Progenitor cell of endocrine pancreas (in vitro differentiated cells): ENCODE data around the gene HAPLN3. TPM values are rescaled to one million over a fixed set of nuclear protein-coding genes. Genes with fewer than 3 reads are reported as not detected.

Experiments used
- DNase-seq: peaks from one replicate; pipeline ENCODE4 v3.0.0; 2021; ENCODE audit warnings: low spot score; ENCODE audit not compliant: unreplicated experiment
- H3K27ac Mint-ChIP-seq: 2 replicates; pipeline ENCODE4 v1.8.0; 2021; ENCODE audit warnings: mild to moderate bottlenecking, moderate library complexity, mixed read lengths
- H3K27me3 Mint-ChIP-seq: 2 replicates; pipeline ENCODE4 v1.8.0; 2021; ENCODE audit warnings: mixed read lengths
- H3K36me3 Mint-ChIP-seq: 2 replicates; pipeline ENCODE4 v1.8.0; 2022; ENCODE audit warnings: mixed read lengths; ENCODE audit not compliant: insufficient read depth
- H3K4me1 Mint-ChIP-seq: 2 replicates; pipeline ENCODE4 v1.8.0; 2021; ENCODE audit warnings: low read depth, mixed read lengths
- H3K4me3 Mint-ChIP-seq: 2 replicates; pipeline ENCODE4 v1.8.0; 2021; ENCODE audit warnings: low read depth, mild to moderate bottlenecking, moderate library complexity, mixed read lengths
- H3K9me3 Mint-ChIP-seq: 2 replicates; pipeline ENCODE4 v1.8.0; 2021; ENCODE audit warnings: low read depth, mixed read lengths
- total RNA-seq: library from RNA; stranded (reverse); gene quantifications from 2 replicates; pipeline ENCODE4 v1.2.1, GENCODE V29; 2021
- TF ChIP-seq, protein P1 (sequence below): fragments of 200-600 bp; sonication (generic); IDR thresholded peaks from one replicate; pipeline ENCODE4 v1.5.0; 2021; ENCODE audit warnings: antibody characterized with exemption, mild to moderate bottlenecking; ENCODE audit not compliant: unreplicated experiment

The HAPLN3 gene
- total RNA-seq, 1 donor from 2014 or later = 8.4 TPM

GRCh38 chr15:88880944-88881740, 14.2 kb downstream of the HAPLN3 start:
- Mint-ChIP-seq H3K36me3 (no peaks in the 10 kb centered on the region), H3K4me1 (peaks cover 3% of the 10 kb centered on the region), H3K27ac (no peak overlapping the region), H3K9me3 (no peaks in the 10 kb centered on the region), H3K4me3 (no peak overlapping the region), H3K27me3 (no peaks in the 10 kb centered on the region)
- TF ChIP-seq, protein P1, sequence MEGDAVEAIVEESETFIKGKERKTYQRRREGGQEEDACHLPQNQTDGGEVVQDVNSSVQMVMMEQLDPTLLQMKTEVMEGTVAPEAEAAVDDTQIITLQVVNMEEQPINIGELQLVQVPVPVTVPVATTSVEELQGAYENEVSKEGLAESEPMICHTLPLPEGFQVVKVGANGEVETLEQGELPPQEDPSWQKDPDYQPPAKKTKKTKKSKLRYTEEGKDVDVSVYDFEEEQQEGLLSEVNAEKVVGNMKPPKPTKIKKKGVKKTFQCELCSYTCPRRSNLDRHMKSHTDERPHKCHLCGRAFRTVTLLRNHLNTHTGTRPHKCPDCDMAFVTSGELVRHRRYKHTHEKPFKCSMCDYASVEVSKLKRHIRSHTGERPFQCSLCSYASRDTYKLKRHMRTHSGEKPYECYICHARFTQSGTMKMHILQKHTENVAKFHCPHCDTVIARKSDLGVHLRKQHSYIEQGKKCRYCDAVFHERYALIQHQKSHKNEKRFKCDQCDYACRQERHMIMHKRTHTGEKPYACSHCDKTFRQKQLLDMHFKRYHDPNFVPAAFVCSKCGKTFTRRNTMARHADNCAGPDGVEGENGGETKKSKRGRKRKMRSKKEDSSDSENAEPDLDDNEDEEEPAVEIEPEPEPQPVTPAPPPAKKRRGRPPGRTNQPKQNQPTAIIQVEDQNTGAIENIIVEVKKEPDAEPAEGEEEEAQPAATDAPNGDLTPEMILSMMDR = no peak
- no peak for DNase-seq

DNA sequence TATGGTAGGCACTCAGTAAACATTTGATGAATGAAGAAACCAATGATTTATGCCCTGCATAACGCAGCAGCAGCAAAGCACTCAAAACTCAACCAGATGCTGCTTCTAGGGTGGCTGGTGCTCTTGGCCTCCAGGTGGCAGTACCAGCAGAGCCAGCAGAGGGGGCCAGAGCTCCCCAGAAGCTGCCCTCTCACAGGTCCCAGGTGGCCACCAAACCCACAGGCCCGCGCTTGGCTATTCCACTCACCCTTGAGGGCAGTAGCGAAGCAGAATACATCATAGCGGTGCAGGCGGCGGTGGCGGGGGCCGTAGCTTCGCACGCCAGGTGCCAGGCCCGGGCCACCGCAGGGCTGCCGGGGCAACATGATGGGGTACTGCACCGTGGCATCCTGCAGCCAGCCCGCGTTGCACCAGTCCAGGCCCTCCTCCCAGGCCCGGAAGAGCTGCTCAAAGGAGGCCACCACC, 16.6 kb downstream of the HAPLN3 start:
- TF ChIP-seq, protein P1 = peak; percentile 76

GRCh38 chr15:88877906-88878305, 17.4 kb downstream of the HAPLN3 start:
- no peaks in the 10 kb centered on the region for H3K9me3 Mint-ChIP-seq

More for the DNA sequence above, 16.6 kb downstream of the HAPLN3 start:
- H3K4me3 Mint-ChIP-seq = no peak overlapping the region
- no peaks in the 10 kb centered on the region for H3K4me1 Mint-ChIP-seq
- H3K27ac Mint-ChIP-seq = no peak overlapping the region
- H3K27me3 Mint-ChIP-seq = no peaks in the 10 kb centered on the region
- H3K36me3 Mint-ChIP-seq = no peaks in the 10 kb centered on the region
- peak; percentile 47 for DNase-seq
- no peaks in the 10 kb centered on the region for H3K9me3 Mint-ChIP-seq

DNA sequence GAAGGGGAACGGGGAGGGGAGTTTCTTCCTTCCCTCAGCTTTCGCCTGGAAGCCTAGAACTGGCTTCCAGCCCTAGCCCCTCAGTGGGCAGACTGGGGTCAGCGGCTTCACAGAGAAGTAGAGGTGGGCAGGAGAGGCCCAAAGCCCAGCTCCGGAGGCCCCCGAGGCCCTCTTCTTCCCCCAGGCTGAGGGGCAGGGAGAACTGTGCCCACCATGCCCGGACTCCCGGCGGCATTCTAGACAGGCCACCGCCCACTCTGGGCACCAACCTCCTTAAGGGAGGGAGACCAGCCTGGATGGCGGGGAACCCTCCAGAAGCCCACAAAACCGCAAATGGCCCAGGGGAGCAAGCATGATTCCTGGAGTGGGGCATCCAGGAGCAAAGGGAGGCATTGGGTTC, 17.9 kb downstream of the HAPLN3 start:
- Mint-ChIP-seq H3K36me3 (no peaks in the 10 kb centered on the region), H3K27me3 (peaks cover 4% of the 10 kb centered on the region), H3K4me3 (no peak overlapping the region), H3K27ac (no peak overlapping the region), H3K4me1 (no peaks in the 10 kb centered on the region), H3K9me3 (no peaks in the 10 kb centered on the region)
- TF ChIP-seq, protein P1 = no peak
- no peak for DNase-seq

More at GRCh38 chr15:88877906-88878305, 17.4 kb downstream of the HAPLN3 start:
- no peaks in the 10 kb centered on the region for H3K27me3 Mint-ChIP-seq
- no peak overlapping the region for H3K4me3 Mint-ChIP-seq
- H3K4me1 Mint-ChIP-seq = no peaks in the 10 kb centered on the region
- TF ChIP-seq, protein P1 = no peak
- DNase-seq = no peak
- H3K36me3 Mint-ChIP-seq = no peaks in the 10 kb centered on the region
- H3K27ac Mint-ChIP-seq = no peak overlapping the region

DNA sequence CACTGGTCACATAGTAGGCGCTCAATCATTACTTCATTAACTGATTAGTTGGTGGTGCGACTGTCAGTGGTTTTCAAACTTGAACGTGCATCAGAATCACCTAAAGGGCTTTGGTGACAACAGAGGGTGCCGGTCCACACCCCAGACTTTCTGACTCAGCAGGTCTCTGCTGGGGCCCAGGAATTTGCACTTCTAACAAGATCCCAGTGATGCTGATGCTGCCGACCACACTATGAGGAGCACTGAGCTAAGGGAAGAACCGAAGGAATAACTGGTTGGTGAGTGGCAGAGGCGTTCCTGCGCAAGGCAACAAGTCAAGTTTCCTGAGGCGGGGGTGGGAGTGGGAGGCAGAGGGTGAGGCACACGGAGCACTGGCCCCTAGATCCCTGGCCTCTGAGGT, 18.8 kb downstream of the HAPLN3 start:
- H3K27me3 Mint-ChIP-seq = peaks cover 10% of the 10 kb centered on the region
- H3K4me1 Mint-ChIP-seq = no peaks in the 10 kb centered on the region
- no peak overlapping the region for H3K27ac Mint-ChIP-seq
- H3K4me3 Mint-ChIP-seq = no peak overlapping the region
- TF ChIP-seq, protein P1 = no peak
- H3K36me3 Mint-ChIP-seq = no peaks in the 10 kb centered on the region
- no peak for DNase-seq
- no peaks in the 10 kb centered on the region for H3K9me3 Mint-ChIP-seq
